HEK293T (cell line): ENCODE measurements around the gene PLPPR5.

Experiments used
- BHLHE40 ChIP-seq: fragments of 450-650 bp; IDR thresholded peaks from 2 replicates; pipeline ENCODE4 v1.6.1; 2016; ENCODE audit warnings: mild to moderate bottlenecking, moderate library complexity, borderline replicate concordance
- SP1 ChIP-seq: fragments of 450-650 bp; IDR thresholded peaks from 2 replicates; pipeline ENCODE4 v1.6.1; 2017
- TARDBP ChIP-seq: fragments of 450-650 bp; IDR thresholded peaks from 2 replicates; pipeline ENCODE4 v1.6.1; 2016

- TF ChIP-seq SP1 (no peak), BHLHE40 (no peak), TARDBP (no peak)
These were observed 105.7 kb downstream of the PLPPR5 start for GRCh38 chr1:98898940-98899339.
